HG02970 (cell line): Measurements from ENCODE around the gene GTF2A1L.
"Not testable (repeated sequence)": the region's sequence is repeated elsewhere in the genome, so short reads cannot be mapped to it uniquely, and the experiment has no call there.

Source experiments
- ATAC-seq: cut with Tn5 transposase; IDR thresholded peaks from one replicate; pipeline ENCODE4 v1.9.1; 2021; ENCODE audit warnings: mild to moderate bottlenecking, moderate library complexity, moderate number of reproducible peaks; ENCODE audit not compliant: unreplicated experiment, low FRiP score

GTF2A1L gene

GRCh38 chr2:48695991-48696390 lies 78.3 kb downstream of the GTF2A1L start:
- no peak for ATAC-seq

GRCh38 chr2:48696881-48697280 lies 79.2 kb downstream of the GTF2A1L start:
- ATAC-seq: no peak

DNA sequence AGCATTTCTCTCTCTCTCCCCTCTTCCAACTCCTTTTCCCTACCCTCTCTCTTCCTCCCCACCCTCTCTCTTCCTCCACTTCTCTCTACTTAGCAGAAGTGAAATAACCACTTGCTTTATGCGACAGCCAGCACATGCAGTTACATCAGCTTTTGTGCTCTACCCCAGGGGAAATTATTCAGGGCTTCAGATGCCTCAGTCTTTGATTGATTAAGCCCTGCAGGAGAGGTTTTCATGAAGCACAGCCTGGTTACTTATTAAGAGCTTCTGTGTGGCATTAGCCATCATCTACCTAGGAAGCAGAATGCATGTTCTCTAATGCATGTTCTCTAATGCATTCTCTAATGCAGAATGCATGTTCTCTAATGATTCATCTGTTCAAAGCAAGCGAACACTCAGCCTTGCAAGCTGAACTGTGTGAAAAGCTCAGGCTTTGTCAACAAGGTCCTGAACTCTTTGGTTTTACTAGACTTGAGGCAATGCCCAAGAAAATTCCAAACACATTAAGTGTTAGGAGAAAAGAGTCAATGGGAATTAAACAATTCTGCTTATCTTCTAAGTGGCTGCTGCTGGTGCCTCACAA lies 81.8 kb downstream of the GTF2A1L start:
- ATAC-seq: no peak

- not testable (repeated sequence) for ATAC-seq
Measured at GRCh38 chr2:48703621-48704020, 86.0 kb downstream of the GTF2A1L start.

DNA sequence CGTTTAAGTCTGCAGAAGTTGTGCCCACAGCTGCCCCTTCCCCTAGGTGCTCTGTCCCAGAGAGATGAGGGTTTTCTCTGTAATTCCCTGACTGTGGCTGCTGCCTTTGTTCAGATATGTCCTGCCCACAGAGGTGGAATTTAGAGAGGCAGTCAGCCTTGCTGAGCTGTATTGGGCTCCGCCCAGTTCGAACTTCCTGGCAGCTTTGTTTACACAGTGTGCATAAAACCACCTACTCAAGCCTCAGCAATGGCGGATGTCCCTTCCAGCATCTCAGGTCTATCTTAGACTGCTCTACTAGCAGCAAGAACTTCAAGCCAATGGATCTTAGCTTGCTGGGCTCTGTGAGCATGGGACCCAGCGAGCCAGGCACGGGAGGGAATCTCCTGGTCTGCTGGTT lies 89.8 kb downstream of the GTF2A1L start:
- ATAC-seq: no peak

DNA sequence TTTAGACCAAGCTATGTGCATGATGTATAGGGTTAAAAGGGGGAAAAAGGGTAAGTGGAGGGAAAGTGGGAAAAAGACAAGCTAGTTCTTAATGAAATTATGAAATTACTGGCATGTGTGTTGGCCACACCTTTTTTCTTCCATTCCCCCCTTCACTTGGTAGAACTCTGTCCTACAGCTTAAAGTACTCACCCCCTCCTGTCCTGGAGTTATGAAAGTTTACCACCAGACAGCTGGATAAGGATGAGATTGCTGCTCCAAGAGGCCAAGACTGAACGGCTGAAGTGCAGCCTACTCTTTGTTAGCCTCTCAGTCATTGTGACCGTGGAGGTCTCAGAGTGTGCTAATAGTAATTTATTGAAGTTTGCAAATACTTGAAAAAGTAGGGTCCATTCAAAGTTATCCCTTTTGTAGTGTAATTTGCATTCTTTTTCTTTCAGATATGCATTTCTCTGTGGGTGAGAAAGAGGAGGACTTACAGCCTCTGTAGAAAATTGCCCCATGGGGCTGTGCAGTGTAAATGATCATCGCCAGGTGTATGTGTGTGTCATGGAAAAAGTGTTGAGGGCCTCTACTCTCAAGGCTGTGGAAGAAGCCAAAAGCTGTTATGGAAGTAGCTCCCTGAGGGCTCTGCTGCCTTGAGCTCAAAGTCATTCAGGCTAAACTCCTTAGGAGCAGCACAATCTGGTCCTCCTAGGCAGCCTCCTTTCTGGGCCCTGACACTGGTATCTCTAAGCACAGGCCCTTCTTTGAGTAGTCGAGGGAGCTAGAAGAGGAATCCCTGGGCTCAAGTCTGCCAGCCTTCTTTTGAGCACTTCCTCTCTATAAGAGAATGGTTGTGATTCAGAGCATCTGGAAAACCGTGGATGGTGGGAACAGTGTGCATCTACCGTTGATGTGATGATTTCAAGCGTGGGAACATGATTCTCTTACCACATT lies 91.7 kb downstream of the GTF2A1L start:
- no peak for ATAC-seq

GRCh38 chr2:48711343-48711742 lies 93.7 kb downstream of the GTF2A1L start:
- no peak for ATAC-seq

GRCh38 chr2:48712151-48712550 lies 94.5 kb downstream of the GTF2A1L start:
- ATAC-seq: no peak

DNA sequence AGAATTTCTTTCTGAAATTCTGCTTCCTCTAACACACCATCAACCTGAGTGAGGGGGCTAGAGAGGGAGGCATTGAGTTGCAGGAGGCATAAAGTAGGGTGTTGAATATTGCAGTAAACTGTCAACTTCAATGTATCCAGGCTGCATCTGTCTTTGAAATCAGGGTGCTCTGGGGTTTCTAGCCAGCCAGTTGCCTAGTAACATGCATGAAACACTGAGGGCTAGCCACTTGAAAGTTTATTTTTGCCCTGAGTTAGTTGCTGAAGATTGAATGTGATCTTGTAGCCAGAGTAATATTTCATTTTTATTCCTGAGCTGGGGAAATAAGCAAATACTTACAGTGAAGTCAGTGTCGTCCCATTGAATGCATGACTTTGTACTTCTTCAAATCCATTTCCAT lies 96.0 kb downstream of the GTF2A1L start:
- no peak for ATAC-seq

- ATAC-seq: no peak
Measured at GRCh38 chr2:48714245-48714644, 96.6 kb downstream of the GTF2A1L start.

DNA sequence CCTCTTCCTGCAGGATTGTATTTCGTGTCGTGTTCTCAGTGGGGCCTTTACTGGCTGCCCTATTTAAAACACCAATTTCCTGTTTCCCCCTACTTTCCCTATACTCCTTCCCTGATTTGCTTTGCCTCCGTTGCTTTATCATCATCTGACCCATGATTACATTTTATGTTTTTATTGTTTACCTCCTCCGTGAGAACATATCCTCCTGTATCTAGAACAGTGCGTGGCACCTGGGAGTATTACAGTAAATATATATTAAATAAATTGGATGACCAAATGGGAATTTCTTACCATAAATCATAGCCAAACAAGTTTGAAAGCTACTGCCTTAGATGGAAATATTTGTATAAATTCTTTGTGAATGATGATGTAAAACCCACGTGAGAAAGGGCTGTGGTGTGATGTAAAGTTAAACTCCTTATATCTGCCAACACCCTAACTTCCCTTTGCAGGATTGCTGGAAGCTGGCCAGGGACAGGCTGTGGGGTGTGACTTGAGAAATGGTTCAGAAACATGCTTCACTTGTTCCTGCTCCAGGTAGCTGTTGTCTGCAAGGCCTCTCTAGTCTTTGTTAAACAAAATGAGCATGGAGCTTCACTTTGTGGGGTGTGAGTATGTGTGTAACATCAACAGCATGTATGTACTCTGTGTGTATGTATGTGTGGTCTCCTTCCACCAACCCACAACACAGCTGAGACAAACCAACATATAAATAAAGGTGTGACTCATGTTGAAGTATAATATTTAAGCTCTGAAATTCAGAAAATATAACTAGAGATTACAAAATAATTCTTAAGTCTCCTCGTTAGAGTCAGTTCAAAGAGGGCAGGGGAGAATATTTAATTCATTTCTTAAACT lies 97.6 kb downstream of the GTF2A1L start:
- ATAC-seq: no peak

- ATAC-seq: no peak
Measured at GRCh38 chr2:48715956-48716355, 98.3 kb downstream of the GTF2A1L start.

DNA sequence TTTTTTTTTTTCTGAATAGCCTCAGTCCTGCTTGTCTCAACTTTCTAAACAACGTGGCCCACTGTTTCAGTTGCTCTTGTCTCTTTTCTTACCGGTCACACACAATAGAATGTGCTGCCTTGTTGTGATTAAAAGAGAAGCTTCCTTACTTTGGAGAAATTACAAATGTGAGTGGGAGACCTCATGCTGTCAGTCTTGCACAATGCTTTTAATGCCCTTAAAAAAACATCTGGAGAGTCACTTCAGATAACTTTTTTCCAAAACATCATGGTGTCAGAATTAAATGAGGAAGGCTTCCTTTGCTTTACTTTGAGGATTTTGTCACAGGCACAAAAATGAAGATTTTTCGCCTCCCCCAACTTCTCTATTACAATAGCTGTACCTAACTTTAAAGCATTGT lies 100.2 kb downstream of the GTF2A1L start:
- no peak for ATAC-seq

DNA sequence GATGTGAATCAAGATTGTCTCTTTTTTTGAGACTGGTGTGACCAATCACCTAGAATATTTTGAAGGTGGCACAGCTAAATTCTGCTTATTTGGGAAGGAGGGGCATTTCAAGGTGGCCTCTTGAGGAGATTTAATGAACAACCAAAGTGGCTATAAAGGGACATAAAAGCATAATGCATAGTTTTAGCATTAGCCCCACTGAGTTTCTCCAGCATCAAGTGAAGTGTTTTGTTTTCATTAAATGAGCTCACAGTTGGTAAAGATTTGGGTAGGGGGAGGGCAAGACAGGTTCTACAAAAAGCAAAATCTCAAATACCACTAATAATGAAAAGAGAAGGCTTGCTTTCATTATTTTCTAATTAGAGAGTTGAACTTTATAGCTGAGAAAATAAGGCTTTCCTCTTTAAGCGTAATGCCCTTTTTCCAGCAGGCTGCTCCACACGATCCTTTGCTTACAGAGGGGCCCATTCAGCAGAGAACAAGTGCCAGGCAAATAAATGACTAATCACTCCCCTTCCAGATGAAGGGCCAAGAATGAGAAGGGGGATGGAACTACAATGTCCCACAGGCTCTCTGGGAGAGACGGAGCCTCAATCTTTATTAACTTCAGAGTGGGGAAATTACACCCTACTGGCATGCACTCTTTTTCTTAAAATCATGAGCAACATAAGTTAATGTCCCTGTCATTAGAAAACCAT lies 102.0 kb downstream of the GTF2A1L start:
- no peak for ATAC-seq

DNA sequence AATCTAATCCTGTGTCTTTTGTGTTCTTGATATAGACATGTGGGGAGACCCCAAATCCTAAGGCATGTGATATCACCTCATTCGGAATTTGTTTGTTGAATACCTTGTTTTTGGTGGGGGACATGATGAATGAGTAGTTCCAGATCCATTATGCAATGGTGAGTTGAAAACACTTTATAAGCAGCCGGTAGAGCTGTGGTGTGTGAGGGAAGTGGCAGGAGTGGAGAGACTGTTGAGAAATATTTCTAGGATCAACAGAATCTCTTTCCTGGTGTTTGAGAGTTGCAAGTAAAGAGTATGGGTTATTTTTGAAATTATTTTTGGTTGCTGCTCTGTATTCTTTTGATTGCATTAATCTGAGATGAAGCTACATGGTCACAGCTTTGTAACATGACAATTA lies 103.5 kb downstream of the GTF2A1L start:
- ATAC-seq: no peak

DNA sequence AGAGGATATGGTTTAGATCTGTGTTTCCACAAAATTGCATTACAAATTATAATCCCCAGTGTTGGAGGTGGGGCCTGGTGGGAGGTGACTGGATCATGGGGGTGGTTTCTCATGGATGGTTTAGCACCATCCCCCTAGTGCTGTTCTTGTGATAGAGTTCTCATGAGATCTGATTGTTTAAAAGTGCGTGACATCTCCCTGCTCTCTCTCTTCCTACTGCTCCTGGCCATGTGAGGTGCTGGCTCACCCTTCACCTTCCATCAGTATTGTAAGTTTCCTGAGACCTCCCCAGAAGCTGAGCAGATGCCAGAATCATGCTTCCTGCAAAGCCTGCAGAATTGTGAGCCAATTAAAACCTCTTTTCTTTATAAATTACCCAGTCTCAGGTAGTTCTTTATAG lies 104.7 kb downstream of the GTF2A1L start:
- ATAC-seq: no peak

GRCh38 chr2:48723129-48723528 lies 105.5 kb downstream of the GTF2A1L start:
- no peak for ATAC-seq

- no peak for ATAC-seq
Measured at GRCh38 chr2:48724278-48724677, 106.6 kb downstream of the GTF2A1L start.

DNA sequence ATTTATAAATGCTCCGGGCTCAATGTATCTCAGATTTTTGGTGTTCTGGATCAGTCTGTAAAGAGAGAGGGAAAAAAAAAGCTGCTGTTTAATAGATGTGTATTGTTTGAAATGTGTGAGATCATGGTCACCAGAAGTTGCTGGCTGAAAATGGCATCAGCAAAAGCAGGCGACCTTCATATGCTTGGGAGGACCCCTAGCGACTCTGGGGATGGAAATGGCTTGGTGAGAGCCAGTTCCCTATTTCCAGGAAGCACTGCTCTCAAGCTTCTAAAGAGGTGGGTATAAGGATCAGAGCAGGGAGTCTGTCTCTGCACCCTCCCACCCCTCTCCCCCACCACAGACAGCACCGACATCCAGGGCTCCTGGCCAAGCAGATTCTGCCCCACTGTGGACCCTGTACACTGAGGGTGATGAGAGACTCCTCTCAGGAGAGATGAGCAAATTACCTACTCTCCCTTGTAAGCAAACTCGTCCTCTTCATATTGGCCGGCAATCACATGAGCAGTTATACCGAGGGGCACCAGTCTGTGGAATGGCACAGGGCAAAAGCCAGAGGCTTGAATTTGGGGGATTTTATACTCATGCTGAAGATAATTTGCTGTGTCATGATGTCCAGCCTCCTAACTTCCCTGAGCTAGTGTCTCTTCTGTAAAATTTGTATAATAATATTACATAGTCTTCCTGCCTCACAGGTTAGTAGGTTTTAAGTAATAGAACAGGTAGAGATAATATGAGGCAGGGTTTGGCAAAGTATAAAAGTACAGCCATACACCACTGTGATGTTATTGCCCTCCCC lies 108.2 kb downstream of the GTF2A1L start:
- ATAC-seq: no peak

GRCh38 chr2:48727560-48727959 lies 109.9 kb downstream of the GTF2A1L start:
- no peak for ATAC-seq
